GM03348 (cell line): ENCODE measurements around the gene NRCAM.

Experiments used
- DNase-seq: peaks from one replicate; pipeline ENCODE4 v3.0.0; 2012; ENCODE audit warnings: low spot score

The NRCAM gene

DNA sequence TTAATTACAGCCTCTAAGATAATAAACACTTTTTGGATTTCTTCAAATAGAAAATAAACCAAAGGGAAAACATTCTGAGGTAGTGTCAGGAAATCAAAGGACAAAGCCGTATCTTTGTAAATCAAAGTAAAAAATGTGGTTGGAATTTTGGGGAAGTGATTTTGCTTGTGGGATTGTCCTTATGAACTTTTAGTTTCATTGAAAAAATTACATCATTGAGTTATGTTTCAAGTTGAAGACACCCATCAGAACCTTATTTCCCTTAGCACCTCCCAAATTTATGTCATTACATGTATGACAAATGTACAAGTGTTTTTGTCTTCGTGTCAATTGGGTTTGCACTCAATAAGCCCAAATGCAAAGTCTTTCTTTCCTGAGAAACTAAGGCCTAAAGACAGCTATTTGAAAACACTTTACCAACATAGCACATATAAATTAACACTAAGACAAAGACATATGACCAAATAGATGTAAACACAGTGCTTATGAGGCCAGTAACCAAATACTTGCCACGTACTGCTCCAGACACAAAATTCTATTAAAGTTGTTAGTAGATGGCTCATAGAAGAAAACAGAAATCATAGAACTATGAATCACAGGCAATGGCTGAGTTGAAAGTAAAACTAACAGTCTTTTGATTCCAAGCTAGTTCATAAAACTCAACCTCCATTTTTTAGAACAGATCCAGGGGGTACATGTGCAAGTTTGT is 299.2 kb downstream of the NRCAM start:
- DNase-seq = no peak

GRCh38 chr7:108152198-108152597 is 304.0 kb downstream of the NRCAM start:
- DNase-seq = no peak

DNA sequence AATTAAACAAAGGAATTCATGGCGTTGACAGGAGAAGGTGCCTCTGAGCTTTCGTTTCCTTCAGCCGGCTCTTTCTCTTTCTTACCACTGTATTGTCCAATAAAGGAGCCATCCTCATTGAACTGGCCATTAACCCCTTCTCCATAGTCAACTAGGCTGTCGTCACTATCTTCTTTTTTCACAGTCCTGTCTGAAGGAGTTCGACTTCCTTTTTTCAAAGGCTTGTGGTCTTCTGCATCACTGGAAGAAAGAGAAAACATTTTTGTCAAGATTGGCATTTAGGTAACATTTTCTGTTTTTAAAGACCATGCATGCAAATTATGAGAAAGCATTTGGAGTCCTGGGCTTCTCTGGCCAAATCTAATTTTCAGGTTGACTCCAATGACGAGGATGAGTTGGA is 306.3 kb downstream of the NRCAM start:
- no peak for DNase-seq

DNA sequence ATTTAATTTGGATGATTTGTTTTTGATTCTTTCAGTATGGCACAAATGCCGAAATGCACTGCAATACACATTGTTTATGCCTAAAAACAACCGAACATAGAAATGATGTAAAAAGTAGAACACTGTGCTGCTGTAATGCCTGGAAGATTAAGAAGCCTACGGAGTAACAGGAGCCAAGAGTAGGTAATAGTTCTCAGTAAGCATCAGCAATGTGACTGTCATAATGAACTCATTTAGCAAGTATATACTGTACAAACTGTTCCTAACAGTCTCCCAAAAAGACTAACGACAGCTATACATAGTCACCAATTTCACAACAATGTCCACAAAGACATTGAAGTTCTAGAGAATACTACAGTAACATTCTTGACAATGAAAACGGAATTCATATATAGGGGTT is 307.1 kb downstream of the NRCAM start:
- DNase-seq = no peak

DNA sequence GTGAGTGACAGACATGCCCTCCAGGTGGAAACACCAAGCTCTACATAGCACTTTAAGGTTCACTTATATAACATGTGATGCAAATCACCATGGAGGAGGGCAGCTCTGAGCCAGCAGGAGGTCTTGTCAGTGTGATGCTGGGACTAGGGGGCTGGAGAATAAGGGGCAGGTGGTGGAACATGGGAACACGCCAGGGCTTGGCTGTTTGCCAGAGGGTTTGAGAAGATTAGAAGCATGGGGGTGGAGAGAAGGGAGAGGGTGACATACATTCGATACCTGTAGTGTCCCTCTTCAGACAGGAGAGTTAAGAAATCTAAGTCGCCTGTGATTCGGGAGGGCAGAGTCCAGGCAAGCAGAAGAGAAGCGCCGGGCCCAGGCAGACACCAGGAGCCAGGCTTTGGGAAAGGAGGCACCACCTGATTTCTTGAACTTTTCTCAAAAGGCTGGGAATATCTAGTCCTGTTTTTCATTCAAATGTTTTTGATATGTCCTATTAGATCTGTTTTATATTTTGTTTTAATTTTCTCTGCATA is 309.1 kb downstream of the NRCAM start:
- DNase-seq = no peak

DNA sequence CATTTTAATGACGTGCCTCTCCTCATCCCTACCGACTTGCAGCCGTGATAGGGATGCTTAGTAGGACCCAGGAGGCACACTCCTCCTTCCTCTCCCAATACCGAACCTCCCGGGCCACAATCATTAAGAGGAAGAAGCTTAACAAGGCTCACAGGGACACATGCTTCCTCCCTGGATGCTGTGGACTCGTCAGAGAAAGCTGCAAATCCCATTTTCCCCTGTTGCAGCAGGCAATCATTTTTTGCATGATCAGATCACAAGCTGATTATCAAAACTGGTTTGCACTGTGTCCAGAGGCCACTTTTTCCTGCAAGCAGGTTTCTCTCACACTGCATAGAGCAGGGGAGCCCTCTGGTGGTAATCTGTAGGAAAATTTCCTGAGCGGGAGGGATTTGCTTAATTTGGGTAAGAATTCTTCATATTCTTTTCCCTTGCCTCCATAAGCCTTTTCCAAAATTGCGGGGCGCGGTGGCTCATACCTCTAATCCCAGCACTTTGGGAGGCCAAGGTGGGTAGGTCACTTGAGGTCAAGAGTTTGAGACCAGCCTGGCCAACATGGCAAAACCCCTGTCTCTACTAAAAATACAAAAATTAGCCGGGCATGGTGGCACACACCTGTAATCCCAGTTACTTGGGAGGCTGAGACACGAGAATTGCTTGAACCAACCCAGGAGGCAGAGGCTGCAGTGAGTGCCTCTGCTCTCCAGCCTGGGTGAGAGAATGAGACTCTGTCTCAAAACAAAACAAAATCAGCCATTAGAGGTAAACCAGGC is 310.0 kb downstream of the NRCAM start:
- peak; percentile 81 for DNase-seq

- DNase-seq = no peak
These were observed 310.8 kb downstream of the NRCAM start for GRCh38 chr7:108145401-108145800.

- DNase-seq = no peak
These were observed 311.3 kb downstream of the NRCAM start for GRCh38 chr7:108144931-108145330.

DNA sequence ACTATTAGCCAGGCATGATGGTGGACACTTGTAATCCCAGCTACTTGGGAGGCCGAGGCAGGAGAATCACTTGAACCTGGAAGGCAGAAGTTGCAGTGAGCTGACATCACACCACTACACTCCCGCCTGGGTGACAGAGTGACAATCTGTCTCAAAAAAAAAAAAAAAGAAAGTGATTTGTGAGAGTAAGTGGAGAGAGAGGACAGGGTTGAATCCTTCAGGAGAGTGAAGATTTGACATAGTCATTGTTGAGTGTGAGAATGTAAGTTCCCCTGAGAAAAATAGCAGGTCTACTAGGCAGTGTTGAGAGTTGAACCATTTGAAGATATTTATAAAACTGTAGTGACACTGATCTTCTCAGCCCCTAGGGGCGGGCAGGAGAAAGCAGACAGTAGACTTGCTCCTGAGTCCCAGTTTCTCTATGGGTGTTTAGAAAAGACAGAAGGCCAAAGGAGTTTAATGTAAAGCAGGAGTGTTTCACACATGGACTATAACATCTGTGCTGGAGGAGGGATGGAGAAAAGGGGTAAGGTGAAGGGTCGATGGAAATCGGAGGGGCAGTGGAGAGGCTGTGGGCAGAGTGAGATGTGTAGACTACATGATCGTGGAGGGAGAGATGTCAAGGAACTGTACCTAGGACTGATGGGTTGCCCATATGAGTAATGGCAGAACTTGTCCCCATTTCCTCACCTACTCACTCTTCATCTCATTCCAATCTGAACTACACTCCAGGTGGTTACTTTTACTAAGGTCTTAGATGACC is 312.4 kb downstream of the NRCAM start:
- no peak for DNase-seq

- no peak for DNase-seq
These were observed 313.5 kb downstream of the NRCAM start for GRCh38 chr7:108142675-108143259.

DNA sequence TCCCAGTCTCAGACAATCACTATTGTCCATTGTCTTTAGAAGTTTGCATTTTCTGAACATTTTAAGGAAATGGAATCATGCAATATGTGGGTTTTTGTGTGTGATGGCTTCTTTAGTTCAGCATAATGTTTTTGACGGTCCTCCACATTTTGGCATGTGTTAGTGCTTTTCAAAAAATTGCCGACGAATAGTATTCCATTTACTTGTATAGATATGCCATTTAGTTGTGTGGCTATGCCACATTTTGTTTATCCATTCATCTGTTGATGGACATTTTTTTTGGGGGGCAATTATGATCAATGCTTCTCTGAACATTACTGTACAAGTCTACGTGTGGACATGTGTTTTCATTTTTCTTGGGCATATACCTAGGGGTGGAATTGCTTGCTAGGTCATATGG is 314.1 kb downstream of the NRCAM start:
- no peak for DNase-seq

GRCh38 chr7:108140671-108141070 is 315.6 kb downstream of the NRCAM start:
- no peak for DNase-seq

DNA sequence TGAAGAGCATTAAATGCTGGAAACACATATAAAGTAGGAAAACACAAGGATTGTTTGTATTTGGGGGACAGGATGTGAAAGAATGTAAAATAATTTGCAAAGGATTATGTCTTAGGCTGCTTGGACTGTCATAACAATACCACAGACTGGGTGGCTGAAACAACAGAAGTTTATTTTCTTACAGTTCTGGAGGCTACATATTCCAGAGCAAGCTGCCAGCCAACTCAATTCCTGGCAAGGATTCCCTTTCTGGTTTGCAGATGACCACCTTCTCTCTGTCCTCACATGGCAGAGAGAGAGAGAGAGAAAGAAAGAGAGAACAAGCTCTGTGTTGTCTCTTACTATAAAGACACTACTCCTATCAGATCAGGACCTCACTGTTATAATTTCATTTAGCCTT is 317.3 kb downstream of the NRCAM start:
- no peak for DNase-seq

- no peak for DNase-seq
These were observed 318.2 kb downstream of the NRCAM start for GRCh38 chr7:108137993-108138392.

- no peak for DNase-seq
These were observed 319.2 kb downstream of the NRCAM start for GRCh38 chr7:108137040-108137439.

DNA sequence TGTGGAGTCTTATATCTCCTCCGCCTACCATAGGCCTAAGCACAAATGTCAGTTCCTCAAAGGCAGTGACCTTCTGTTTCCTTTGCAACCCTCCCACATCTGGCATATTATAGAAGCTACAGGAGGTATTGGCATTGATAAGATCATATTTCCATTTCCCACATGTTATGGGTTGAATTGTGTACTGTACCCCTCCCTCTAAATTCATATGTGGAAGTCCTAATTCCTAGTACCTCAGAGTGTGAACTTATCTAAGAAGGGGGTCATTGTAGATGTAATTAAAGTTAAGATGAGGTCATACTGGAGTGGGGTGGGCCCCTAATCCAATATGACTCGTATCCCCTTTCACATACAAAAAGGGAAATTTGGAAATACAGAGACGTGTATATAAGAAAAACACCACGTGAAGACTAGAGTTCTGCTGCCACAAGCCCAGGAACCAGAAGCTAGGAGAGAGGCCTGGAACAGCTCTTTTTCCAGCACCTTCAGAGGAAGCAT is 320.0 kb downstream of the NRCAM start:
- DNase-seq = no peak

DNA sequence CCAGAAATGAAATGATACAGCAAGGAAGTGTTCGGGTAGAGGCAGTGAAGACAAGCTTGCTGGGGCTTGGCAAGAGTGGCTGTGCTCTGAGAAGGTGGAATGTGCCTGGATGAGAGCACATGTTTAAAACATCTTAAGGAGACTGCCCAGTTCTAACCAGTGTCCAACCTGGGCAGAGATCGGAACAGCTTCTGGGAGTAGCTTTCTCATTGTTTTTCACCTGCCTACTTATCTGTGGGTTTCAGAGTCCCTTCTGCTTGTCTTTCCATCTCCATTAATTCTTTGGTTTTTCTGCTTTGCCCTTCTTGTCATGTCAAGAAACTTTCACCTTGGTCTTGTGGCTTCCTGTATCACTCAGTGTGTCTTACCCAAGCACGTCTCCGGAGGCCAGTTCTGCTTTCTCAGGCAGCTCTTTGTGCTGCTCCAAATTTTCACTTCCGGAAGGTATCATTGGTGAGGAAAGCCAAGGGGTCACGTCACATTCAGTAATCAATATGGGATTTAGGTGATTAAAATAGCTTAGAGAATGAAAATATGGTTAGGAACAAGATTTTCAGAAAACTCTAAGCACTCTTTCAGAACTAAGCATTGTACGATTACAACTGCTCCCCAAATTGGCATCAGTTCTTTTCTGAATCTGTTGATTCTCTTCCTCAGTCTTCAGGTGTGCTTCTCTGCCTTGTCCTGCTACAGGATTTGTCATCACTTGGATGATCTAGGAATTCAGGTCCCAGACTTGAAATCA is 320.6 kb downstream of the NRCAM start:
- DNase-seq = no peak

GRCh38 chr7:108134486-108134885 is 321.8 kb downstream of the NRCAM start:
- DNase-seq = no peak

DNA sequence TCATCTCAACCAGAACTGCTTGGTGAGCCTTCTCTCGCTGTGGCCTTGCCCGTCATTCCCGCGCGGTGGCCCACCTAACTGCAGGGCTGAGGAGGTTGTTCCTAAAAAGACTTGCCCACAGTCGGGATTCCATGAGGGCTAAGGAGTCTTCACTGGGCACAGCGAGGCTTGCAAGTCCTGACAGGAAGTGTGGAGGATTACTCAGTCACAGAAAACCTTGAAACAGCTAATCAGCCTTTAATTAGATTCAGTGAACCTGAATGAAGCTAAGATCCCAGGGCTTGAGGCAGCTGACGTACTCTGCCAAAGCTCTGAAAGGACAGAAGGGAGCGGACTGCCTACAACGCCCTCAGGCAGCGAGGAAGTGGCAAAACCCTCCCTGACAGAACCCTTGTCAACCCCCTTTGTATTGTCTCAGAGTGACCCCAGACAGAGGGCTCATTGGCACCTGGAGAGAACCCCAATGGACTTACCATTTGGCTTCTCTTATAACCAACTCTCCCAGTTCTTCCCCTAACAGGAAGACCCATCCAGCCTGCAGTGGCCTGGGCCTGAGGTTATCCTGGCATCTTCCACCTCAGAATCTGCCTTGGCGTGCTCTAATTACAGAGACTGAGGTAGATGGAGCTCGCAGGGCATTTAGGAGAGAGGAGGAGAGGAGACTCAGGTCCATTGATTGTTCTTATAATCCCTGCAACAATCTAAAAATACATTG is 323.5 kb downstream of the NRCAM start:
- DNase-seq = no peak

GRCh38 chr7:108130261-108130660 is 326.0 kb downstream of the NRCAM start, which contains the start of gene LAMB4:
Gene LAMB4, minus strand, starts transcription at chr7:108130361. Its CDS starts 7,197 bp downstream, at chr7:108123164.
- no peak for DNase-seq
